Keratinocyte (primary cell): Measurements from ENCODE around the gene AGFG1.

ENCODE experiments used
- CTCF ChIP-seq, 3 experiments: IDR thresholded peaks in 1 of 3; conservative IDR thresholded peaks in 1 of 3; optimal IDR thresholded peaks in 1 of 3; 2 replicates in 2 of 3; 3 replicates in 1 of 3; pipeline versions ENCODE3 to v1.5.1; 2011; ENCODE audit warnings: low read length in 3 of 3, mild to moderate bottlenecking in 3 of 3, moderate library complexity in 2 of 3, control low read depth in 1 of 3, inconsistent platforms in 1 of 3; ENCODE audit not compliant: insufficient read depth in 2 of 3; ENCODE audit errors: extremely low read depth in 1 of 3
- EZH2 ChIP-seq: IDR thresholded peaks from one replicate; pipeline ENCODE4 v1.6.1; 2012; ENCODE audit warnings: inconsistent platforms, mild to moderate bottlenecking, low read length, moderate library complexity

- no peak for TF ChIP-seq CTCF (optimal IDR thresholded peaks at IDR 0.05 in 1 of 3, IDR thresholded peaks at IDR 0.05 in 1 of 3, conservative IDR thresholded peaks at IDR 0.05 in 1 of 3; ENCODE audit: extremely low read depth in 1 of 3, insufficient read depth in 2 of 3, low read length in 3 of 3)
- TF ChIP-seq EZH2 = no peak
These were observed 39.4 kb downstream of the AGFG1 start for GRCh38 chr2:227511239-227511930.
